RCC 7860 (cell line): ENCODE measurements around the gene TMTC2.

ENCODE experiments used
- DNase-seq: peaks from one replicate; pipeline ENCODE4 v3.0.0-alpha.2; 2015; ENCODE audit warnings: low spot score
- FAIRE-seq: peaks from 2 replicates; lab custom pipeline; 2012; peaks lifted over from hg19 to GRCh38; lab: Jason Lieb, UNC

The TMTC2 gene

DNA sequence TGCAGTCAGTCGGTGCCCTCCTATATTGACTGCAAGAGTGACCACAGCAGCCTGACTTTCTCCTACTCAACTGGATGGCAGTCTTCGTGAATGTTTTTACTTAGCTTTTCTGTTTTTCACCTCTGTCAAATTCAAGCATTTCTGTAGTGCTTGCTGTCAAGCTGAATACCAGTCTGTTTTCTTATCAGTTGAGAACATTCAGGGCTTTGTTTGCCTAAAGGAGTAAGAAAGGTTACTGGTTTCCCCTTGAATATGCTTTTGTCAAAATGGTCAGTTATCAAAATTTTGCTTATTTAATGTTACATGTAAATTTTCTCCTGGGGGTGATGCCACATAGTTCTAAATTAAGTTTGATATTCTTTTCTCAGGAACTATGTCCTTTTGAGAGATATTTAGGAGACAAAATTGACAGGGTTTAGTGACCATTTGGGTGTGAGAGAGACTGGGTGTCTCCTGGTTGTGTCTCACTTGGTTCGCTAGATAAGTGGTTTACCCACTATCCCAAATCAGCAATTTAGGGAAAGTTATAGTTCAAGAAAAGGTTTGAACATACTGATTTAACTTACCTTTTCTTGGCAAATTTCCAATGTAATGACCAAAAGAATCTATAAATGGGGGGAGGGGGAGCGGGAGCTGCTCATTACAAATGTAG is 366.3 kb downstream of the TMTC2 start:
- no peak for FAIRE-seq
- no peak for DNase-seq

DNA sequence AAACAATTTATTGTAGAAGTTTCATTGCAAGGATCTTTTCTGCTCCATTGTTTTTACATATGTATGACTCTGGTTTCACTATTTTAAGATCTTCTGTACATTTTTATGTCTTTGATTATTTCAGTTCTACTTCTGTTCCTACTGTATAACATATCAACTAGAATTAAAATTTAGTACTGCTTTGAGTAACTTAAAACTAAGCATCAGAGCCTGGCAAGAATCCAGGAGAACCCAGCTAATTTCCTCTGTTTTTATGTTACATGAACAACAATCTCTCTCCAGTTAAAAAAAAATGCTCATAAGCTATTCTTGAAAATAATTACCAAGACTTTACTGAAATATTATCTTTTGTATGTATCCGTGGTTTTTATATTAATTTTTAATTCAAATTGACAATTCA is 370.7 kb downstream of the TMTC2 start:
- no peak for DNase-seq
- no peak for FAIRE-seq

DNA sequence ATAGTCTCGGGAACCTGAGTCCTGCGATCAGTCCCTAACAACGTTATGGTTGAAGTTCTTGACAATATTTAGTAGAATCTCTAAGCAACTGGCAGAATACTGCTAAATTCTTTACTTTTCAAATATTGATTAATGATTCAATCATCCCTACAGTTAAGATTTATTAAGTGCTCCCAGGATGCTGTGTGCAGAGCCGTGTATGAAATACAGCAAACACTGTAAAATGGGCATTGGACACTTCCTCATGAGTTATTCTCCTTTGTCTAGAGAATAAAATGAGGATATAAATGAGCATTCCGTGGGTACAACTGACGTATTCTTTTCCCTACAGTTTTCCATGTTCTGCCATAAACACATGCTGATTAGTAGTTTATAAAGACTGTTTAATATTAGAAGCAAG is 372.4 kb downstream of the TMTC2 start:
- DNase-seq, result no peak
- no peak for FAIRE-seq

DNA sequence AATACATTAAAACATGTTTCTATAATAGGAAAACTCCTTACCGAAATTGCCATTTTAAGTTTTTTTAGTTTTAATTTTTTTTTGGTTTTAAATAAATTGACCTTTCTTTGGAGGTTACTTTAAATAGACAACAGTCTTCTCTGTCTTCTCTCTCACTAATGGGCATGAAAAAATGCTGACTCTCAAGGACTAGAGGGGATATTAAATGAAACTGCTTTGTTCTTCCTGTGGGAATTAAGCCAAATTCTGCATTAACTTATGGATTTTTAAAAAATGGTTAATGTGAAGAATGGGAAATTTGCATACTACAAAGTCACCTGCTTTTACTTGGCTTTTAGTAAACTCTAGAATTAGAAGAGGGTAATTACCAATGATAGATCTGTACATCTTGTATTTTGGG is 378.9 kb downstream of the TMTC2 start:
- no peak for DNase-seq
- no peak for FAIRE-seq

DNA sequence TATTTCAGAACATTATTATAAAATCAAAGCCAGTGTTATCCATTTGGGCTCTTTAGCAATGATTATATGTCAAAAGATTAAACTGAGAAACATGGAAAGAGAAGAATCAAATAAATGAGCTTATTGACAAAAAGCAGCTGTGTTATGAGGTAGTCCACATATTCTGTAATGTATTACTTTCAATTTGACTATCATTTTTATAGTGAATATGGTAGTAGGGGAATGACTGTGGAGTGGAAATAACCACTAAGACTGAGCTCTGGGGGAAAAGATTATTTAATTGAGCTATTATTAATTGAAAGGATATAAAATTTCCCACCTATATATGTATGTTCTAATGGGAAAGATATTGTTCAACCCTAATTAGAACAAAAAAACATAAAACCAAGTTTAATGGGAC is 381.3 kb downstream of the TMTC2 start:
- no peak for DNase-seq
- no peak for FAIRE-seq

DNA sequence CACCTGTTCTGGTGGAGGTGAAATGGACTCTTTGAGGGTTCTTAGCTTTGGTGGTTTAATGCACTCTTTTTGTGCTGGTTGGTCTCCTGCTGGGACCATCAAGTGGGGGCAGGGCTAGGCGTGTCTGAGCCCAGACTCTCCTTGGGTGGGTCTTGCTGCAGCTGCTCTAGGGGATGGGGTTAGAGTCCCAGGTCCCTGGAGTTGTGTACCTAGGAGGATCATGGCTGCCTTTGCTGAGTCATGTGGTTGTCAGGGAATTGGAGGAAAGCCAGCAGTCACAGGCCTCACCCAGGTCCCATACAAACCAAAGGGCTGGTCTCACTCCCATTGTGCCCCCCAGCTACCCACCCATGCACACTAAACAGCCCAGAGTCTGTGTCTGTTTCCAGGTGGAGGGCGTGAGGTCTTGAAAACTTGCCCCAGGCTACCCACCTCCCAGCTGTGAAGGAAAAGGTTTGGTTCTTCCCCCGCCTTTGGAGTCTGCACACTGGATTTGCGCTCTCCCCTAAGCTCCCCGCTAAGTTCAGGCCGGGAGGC is 387.7 kb downstream of the TMTC2 start:
- no peak for DNase-seq
- FAIRE-seq, result no peak

DNA sequence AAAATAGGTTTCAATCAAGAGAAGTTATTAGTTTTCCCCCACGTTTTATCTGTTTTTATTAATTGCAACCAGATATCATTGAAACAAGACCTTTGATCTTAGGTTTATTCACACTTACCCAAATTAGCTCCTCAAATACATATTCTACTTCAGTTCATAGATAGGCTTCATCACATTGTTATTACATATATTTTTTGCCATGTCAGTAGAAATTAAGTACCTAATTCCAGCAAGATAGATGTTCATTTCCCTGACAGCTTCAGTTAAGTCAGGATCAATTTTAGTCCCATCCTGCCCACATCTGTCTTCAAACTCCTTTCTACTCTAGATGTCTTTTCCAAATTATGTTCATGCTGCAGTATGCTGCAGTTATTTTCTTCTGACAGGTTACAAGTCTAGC is 388.8 kb downstream of the TMTC2 start:
- FAIRE-seq (no peak), DNase-seq (no peak)

DNA sequence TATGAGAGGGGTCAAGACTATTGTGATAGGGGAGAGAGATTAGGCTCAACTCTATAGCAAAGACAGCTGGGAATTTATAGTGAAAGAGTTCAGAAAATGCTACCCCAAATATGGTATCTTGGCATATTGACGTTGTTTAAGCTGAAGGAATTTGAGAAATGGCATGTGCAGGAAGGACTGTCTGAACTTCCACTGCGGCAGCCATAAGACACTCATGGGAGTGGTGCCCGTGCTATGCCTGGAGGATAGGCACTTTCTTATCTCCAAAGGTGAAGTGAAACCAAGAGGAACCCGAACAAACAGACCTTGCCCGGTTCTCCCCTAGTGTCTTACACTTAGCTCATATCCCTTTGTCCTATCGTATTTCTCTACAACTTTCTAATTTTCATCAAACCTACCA is 390.3 kb downstream of the TMTC2 start:
- no peak for DNase-seq
- no peak for FAIRE-seq

DNA sequence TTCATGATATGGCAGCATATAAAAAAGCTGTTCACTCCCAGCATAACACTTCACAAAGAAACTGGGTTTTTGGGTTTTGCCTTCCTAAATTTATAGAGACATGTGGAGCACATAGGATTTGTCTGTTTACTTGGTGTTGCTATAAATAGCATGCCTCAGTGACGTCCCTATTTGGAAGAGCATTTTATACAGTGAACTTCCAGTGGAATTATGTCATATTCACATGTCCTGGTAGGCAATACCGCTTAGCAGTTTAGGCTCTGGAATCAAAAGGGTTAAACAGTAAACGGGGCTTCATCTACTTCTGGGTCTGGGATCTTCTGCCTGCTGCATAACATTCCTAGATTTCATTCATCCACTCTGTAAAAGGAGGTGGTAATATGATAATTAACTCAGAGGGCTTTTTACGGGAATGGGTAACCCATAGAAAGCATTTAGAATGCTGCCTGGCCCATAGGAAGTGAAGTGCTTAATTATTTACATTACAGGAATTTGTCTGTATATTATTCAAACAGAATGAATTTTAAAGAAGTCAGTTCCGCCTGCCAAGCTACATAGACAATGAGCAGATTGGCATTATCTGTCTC is 396.1 kb downstream of the TMTC2 start:
- no peak for FAIRE-seq
- DNase-seq, result no peak

DNA sequence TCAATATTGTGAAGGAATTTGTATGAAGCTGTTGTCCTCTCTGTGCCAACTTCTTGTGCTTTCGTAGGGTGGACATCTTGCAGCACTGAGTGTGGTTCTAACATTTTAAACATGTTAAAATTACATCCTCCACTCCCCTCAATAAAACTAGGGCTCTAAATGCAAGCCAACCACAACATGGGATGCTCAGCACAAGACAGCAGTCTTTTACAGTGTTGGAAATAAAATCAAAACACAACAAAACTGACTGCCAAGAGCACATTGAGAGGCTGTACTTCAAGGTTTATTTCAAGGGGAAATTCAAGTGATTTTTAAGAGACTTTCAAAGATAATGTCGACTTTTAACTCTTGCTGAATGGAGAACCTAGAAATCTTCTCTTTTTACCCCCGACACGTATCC is 396.9 kb downstream of the TMTC2 start:
- FAIRE-seq (no peak), DNase-seq (no peak)

DNA sequence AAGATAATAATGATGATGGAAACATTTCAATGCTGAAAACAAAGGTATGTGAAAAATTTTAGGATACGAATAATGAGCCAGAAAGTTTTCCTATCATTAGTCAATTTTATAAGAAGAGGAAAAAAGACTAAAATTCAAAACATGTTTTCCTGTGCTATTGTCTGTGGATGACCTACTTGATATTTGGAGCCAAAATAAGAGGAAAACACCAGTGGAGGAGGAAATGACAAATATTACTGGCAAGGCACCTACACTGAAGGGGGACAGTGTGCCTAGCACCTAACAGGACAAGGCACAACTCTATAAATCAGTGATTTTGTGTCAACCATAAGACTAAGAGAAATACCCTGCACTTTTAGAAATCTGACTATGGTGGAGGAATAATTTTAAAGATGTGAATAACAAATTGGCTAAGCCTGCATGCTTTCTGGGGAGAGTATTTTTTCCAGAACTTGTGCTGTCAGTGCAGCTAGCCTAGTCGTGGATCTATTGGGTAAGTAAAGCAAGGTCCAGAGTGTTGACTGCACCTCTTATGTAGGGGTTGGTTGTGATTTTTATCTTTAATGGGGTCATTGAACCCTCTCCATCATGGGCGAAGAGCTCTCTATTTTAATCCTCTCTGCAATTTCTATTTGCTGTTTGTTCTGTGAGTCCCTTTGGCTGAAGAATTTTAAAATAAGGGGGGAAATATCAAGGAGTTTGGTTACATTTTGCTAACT is 398.0 kb downstream of the TMTC2 start:
- DNase-seq, result no peak
- no peak for FAIRE-seq

DNA sequence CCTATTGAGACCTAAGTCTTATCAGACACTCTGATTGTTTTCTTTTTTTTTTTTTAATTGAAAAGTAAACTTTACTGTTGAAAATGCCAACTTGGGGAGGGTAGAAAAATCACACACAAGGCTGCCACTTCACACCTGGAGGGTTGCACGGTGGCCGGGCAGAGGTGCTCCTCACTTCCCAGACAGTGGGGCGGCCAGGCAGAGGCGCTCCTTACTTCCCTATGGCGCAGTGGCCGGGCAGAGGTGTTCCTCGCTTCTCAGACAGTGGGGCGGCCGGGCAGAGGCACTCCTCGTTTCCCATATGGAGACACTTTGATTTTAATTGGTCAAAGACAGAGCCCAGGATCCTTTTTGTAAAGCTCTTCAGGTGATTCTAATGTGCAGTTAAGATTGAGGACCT is 399.3 kb downstream of the TMTC2 start:
- no peak for DNase-seq
- no peak for FAIRE-seq

DNA sequence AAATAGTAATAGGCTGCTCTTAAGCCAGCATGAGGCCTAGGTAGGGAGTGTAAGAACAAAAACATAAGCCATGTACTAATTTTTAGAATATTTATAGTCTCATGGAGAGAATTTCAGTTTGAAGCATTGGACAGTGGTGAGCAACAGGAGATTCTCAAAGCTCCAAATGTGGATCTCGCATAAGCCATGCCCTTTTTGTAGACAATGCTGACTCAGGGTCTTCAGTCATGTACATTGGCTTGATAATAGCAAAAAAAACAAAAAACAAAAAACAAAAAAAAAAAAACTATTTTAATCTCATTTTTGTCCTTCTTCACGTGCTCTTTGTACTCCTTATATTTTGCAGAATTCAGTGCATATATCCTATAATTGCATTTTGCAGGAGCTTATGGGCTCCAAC is 402.9 kb downstream of the TMTC2 start:
- FAIRE-seq (no peak), DNase-seq (no peak)

DNA sequence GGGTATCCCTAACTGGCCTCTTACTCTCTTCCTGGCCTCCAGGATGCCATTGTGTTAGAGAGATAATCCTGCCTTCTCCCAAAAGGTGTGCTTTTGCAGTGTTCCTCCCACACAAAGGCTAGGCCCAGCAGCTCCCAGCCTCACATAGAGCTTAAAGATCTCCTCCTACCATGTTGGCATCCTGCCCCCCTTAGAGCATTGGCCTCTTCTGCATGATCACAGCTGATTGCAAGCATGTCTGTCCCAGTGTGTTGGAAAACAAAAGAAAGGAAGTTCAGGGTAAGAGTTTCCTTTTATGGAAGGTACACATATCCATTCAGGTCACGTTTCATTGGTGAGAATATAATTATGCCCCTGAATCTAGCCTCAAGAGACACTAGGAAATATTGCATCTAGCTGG is 405.4 kb downstream of the TMTC2 start:
- no peak for FAIRE-seq
- DNase-seq, result no peak

DNA sequence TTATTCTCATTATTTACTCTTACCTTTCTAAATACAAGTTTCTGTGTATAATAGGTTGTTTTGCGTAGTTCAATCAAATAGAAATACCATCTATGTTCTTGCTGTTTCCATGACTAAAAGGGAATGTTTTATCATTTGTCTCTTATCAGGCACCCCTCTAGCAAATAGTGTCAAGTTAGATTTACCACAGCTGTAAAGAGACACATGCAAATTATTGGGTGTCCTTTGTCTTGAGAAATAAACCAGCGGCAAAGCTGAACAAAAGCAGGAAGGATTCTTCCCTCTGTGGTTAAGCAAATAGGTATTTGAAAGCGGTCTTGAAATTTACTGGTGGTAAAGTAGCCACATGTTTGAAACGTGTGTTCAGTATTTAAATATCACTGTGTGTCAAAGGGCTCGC is 405.9 kb downstream of the TMTC2 start:
- DNase-seq, result no peak

DNA sequence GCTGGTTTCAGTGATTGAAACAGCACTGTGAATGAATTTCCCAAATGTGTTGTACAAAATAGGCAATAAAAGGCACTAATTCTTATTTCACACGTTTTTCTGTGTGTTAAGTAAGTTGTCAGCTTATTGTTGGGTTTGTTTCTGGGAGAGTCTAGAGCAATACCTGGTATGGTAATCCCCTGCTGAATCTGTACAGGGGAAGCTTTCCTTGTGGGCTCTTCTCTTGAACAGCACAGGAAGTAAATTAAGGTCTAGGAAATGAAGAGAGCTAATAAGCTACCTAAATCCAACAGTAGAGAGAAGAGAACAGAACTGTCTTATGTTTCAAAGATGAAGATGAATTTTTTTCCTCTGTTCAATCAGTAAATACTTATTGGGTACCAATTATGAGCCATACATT is 406.7 kb downstream of the TMTC2 start:
- FAIRE-seq, result no peak
- no peak for DNase-seq

More for the DNA sequence above, 405.9 kb downstream of the TMTC2 start:
- no peak for FAIRE-seq

DNA sequence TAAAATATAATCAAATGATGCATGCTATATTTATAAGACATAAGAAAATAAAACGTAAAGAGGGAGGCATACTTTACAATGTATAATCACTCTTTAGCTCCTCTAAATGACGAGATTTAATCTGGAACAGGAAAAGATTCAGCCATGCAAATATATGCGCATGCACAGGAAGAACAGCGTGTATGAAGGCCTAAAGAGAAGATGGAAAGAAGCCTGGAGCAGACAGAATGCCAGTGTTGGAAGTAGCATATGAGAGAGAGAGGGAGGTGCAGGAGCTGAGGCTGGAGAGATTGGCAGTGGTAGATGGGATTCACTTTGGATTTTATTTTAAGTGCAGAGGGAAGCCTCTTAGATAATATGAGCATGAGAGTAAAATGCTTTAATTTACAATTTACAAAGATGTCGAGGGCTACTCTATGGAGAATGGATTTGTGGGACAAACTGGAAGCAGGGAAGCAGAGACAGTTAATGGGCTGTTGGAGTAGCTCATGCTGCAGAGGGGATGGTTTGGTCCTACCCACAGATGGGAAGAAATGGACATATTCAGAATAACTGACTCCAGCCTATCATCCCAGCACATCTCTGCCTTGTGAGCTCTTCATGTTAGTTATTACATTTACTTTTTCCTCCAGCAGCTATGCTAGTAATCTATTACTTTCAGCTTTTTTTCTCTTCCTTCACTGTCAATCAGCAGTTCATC is 411.1 kb downstream of the TMTC2 start:
- DNase-seq, result no peak
- FAIRE-seq, result no peak

DNA sequence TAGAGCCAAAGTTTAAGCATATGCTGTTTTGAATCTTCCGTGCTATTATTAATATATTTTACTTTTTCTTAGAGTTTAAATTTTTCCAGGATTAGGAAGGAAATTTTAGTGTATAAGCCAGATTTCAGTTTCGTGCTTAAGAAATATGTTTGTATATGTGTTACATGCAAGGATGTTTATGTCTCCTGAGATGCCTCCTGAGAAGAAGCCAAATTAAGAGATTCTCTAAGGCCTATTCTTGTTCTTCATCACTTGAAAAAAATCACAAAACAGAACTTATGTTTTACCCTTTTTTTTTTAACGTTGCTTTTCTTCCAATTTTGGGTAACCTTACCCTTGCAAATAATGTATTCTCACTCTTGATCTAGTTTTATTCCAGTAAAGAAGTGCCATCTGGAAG is 412.7 kb downstream of the TMTC2 start:
- DNase-seq (no peak), FAIRE-seq (no peak)

DNA sequence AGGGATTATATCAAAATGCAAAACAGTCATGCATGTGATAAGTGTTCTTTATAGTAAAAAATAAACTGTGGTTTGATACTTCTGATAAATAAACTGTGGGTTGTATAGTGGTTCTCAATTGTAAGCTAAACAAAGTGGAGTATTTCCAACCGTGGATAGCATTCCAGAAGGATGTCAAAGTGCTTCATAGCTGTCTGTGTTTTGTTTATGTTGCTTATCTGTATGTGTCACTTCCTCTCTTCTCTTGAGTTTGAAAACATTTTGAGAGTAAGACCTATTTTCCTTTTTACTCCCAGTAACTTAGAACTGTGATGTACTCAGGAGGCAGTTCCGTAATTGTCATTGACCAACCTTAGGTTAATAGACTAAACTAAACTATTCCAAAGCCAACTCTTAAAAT is 415.8 kb downstream of the TMTC2 start:
- FAIRE-seq (no peak), DNase-seq (no peak)

DNA sequence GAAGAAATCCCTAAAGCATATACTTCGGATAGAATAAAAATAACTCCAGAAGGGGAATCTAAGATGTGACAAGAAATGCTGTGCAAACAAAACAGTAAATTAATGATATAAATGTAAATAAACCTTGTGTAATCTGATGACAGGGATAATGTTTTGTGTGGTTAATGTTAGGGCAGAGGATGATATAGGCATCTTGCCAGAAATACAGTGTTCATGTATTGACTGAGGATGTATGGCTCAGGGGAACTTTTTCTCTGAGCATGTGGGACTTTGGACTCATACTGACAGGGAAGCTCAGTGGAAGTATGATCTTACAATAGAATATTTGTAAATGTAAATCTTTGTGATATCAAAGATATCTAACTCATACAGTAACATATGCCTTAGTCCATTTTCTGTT is 420.2 kb downstream of the TMTC2 start:
- FAIRE-seq (no peak), DNase-seq (no peak)

DNA sequence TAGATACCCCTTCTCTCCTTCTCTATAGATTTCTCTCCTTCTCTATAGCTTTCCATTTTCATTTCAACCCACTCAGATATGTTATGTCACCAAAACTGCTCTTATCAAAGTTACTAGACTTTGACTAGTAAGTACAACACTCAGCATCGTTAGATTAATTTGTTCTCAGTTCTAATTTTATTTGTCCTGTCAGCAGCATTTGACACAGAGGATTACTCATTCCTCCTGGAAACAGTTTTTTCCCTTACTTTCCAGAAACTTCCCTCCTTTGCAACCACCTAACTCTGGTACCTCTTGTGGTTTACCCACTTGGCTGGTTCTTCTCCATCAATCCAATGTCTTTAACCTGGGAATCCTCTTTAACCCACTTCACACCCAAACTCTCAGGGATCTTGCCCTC is 423.7 kb downstream of the TMTC2 start:
- no peak for DNase-seq
- FAIRE-seq, result no peak

DNA sequence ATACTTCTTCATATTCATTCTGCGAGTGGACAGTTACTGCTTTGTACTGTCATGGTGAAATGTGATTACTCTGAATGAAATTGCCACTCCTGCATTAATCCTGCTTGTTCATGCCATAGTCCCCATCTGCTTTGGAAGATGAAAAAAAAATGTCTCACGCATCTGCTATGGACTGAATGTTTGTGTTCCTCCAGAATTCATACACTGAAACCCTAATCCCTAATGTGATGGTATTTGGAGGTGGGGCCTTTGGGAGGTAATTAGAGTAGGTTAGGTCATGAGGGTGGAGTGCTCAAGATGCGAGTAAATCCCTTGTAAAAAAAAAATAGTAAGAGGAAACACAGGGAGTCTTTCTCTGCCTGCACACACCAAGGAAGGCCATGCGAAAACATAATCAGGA is 427.2 kb downstream of the TMTC2 start:
- FAIRE-seq (no peak), DNase-seq (no peak)
